GM18505 (cell line): ENCODE results near the gene ASB18.

Experiments used
- ATAC-seq: cut with Tn5 transposase; IDR thresholded peaks from one replicate; pipeline ENCODE4 v1.9.1; 2021; ENCODE audit not compliant: unreplicated experiment
- POLR2A ChIP-seq: IDR thresholded peaks from 4 replicates; pipeline ENCODE4 v1.6.1; 2011; ENCODE audit warnings: borderline replicate concordance; ENCODE audit not compliant: insufficient read depth, insufficient read length; ENCODE audit errors: extremely low read depth

The ASB18 gene, protein sequence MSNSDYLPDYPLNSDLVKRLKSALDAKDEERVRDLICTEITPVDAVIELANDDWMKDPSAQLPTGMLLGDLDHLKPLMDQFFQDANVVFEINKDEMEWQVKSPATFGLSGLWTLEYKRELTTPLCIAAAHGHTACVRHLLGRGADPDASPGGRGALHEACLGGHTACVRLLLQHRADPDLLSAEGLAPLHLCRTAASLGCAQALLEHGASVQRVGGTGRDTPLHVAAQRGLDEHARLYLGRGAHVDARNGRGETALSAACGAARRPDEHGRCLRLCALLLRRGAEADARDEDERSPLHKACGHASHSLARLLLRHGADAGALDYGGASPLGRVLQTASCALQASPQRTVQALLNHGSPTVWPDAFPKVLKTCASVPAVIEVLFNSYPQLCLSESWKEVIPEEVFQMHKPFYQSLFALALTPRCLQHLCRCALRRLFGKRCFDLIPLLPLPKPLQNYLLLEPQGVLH

GRCh38 chr2:236264256-236264655 lies at the start of gene ASB18:
Gene ASB18 (minus strand): TSS chr2:236264406. CDS start chr2:236264345, 61 bp downstream.
- no peak for ATAC-seq
- no peak for TF ChIP-seq POLR2A

- TF ChIP-seq POLR2A = no peak
- ATAC-seq = no peak
Measured at GRCh38 chr2:236311286-236311685, 47.1 kb upstream of the ASB18 start.

GRCh38 chr2:236309669-236310029 lies 45.4 kb upstream of the ASB18 start:
- TF ChIP-seq POLR2A = no peak
- no peak for ATAC-seq

DNA sequence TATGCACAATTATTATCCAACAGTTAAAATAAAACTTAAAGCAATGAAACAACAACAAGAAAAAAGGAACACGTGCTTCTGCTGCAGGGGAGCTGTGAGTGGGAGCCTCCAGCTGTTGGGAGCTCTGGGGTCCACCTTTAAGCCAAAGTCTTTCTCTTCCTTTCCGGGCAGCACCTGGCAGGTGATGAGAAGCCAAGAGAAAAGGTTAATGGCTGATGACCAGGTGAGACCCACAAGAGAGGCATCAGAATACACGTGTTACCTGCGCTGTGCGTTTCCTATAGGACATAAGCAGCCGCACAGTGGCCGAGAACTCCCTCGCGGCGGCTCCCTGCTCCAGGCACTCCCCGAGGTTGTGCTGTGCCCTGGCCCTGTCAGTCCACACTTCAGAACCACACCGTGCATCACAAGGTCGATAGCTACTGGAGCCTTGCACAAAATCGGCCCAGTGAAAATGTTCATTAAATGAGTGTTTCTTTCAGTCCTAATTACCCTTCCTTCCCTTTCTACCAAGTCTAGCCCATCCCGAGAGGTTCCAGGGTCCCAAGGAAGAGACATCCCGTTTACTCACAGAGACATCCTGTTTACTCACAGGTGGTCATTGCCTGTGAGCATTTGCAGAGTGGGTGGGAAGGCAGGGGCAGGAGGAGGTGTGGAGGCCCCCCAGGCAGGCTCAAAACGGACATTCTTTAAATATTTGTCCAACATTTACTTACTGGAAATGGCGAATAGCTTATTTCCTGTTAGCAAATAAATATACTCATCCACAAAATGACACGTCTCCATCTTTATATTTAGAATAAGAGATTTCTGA lies 44.9 kb upstream of the ASB18 start:
- no peak for TF ChIP-seq POLR2A
- ATAC-seq = no peak

GRCh38 chr2:236307641-236308040 lies 43.4 kb upstream of the ASB18 start:
- no peak for ATAC-seq

GRCh38 chr2:236306825-236307540 lies 42.8 kb upstream of the ASB18 start:
- no peak for ATAC-seq
- TF ChIP-seq POLR2A = no peak

More at GRCh38 chr2:236307641-236308040, 43.4 kb upstream of the ASB18 start:
- TF ChIP-seq POLR2A = no peak

DNA sequence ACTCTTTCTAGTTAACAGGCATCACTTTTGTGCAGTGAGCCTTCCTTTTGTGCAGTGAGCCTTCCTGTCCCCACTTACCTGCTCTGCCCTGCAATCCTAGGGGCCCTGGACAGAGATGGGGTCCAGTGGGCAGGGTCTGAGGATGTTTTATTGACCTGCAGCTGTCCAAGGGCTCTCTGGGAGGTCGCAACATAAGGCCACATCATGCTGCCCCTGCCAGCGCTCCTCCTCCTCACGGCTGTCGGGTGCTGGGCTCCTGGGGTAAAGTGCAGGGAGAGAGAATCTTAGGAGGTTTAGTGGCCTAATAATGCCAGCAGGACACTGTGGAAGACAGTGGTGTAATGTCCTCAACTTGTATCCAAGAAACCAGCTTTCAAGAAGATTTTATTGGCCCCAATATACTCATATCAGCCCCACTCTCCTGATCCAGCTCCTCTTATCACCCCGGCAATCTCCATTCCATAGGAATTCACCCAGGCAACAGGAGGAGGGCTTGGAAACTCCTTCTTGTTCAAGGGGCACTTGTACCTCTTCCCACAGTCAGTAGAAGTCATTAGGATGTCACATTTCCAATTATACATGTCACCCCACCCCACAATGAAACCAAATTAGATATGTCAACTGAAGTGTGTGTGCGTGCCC lies 41.9 kb upstream of the ASB18 start:
- ATAC-seq = no peak
- TF ChIP-seq POLR2A = no peak

- ATAC-seq = no peak
- TF ChIP-seq POLR2A = no peak
Measured at GRCh38 chr2:236305531-236305930, 41.3 kb upstream of the ASB18 start.

DNA sequence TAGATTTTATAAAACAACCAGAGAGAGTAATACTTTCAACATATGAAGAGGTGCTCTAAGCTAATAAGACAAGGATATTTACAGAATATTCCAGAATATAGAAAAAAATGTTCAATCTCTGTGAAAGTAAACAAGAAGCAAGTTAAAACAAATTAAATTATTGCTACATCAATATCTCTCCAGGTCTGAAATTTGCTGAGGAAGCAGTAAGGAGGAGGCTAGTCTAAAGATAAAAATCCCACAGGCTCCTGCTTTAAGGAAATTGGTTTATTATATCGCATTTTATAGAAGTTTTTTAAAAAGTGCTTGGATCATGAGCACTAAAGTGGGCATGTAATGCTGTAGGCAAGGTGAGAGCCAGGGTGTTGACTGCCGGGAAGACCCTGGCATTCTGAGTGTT lies 39.7 kb upstream of the ASB18 start:
- TF ChIP-seq POLR2A = no peak
- ATAC-seq = no peak

DNA sequence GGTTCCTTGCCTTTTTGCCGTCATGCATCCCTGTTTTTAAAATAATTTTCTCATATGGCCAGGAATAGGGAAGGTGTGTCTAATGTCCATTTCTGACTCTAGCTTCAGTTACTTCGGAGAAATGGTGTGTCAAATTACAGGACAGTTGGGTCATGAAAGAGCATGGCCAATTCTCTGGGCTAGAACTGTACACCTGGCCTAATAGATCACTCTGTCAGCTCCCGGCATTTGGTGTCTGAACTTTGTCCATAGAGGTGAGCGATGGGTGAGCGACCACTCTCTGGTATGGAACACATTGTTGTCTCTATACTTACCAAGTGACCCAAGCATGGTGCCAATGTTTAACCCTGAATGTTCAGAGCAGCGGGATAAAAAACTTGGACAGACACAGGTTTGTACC lies 38.3 kb upstream of the ASB18 start:
- no peak for ATAC-seq
- no peak for TF ChIP-seq POLR2A

GRCh38 chr2:236298924-236299475 lies 34.8 kb upstream of the ASB18 start:
- ATAC-seq = no peak
- no peak for TF ChIP-seq POLR2A

DNA sequence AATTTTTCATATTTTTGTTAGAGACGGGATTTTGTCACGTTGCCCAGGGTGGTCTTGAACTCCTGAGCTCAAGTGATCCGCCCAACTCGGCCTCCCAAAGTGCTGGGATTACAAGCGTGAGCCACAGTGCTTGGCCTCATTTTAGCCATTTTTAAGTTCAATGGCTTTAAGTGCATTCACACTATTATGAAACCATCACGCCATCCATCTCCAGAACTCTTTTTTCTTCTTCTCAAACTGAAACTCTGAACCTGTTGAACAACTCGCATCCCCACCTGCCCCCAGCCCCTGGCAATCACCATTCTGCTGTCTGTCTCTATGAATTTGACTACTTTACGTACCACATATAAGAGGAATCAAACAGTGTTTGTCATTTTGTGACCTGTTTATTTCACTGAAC lies 31.3 kb upstream of the ASB18 start:
- no peak for ATAC-seq
- TF ChIP-seq POLR2A = no peak

- TF ChIP-seq POLR2A = no peak
- no peak for ATAC-seq
Measured at GRCh38 chr2:236294647-236295046, 30.4 kb upstream of the ASB18 start.

- no peak for TF ChIP-seq POLR2A
- no peak for ATAC-seq
Measured at GRCh38 chr2:236293241-236293810, 29.1 kb upstream of the ASB18 start.
